HG03108 (cell line): ENCODE measurements around the gene CORIN.
A peak's percentile ranks its signal among the peaks of the same experiment; 100 is the strongest.
"Not testable (repeated sequence)": the region's sequence is repeated elsewhere in the genome, so short reads cannot be mapped to it uniquely, and the experiment has no call there.

Experiments used
- ATAC-seq: cut with Tn5 transposase; IDR thresholded peaks from one replicate; pipeline ENCODE4 v1.9.1; 2021; ENCODE audit warnings: moderate library complexity; ENCODE audit not compliant: unreplicated experiment

CORIN gene

GRCh38 chr4:47695260-47695659, 142.6 kb downstream of the CORIN start:
- no peak for ATAC-seq

- no peak for ATAC-seq
These were observed 143.5 kb downstream of the CORIN start for GRCh38 chr4:47694322-47694721.

- no peak for ATAC-seq
These were observed 145.2 kb downstream of the CORIN start for GRCh38 chr4:47692691-47693090.

- not testable (repeated sequence) for ATAC-seq
These were observed 146.0 kb downstream of the CORIN start for GRCh38 chr4:47691757-47692383.

- no peak for ATAC-seq
These were observed 147.3 kb downstream of the CORIN start for GRCh38 chr4:47690611-47691010.

- peak; percentile 67 for ATAC-seq
These were observed 151.5 kb downstream of the CORIN start for GRCh38 chr4:47686294-47686872.

- ATAC-seq: no peak
These were observed 162.1 kb downstream of the CORIN start for GRCh38 chr4:47675806-47676205.

GRCh38 chr4:47674144-47674543, 163.7 kb downstream of the CORIN start:
- ATAC-seq: no peak

- no peak for ATAC-seq
These were observed 165.2 kb downstream of the CORIN start for GRCh38 chr4:47672696-47673095.

- no peak for ATAC-seq
These were observed 167.9 kb downstream of the CORIN start for GRCh38 chr4:47669946-47670345.

GRCh38 chr4:47668810-47669408, 169.0 kb downstream of the CORIN start:
- no peak for ATAC-seq

- ATAC-seq: no peak
These were observed 169.6 kb downstream of the CORIN start for GRCh38 chr4:47668256-47668655.

- ATAC-seq: no peak
These were observed 170.3 kb downstream of the CORIN start for GRCh38 chr4:47667552-47667951.

GRCh38 chr4:47664051-47664826, 173.6 kb downstream of the CORIN start:
- ATAC-seq: no peak

- no peak for ATAC-seq
These were observed 174.9 kb downstream of the CORIN start for GRCh38 chr4:47662975-47663374.

- no peak for ATAC-seq
These were observed 176.1 kb downstream of the CORIN start for GRCh38 chr4:47661741-47662140.

GRCh38 chr4:47659342-47659741, 178.5 kb downstream of the CORIN start:
- ATAC-seq: no peak

GRCh38 chr4:47654972-47655693, 182.7 kb downstream of the CORIN start:
- ATAC-seq: no peak

GRCh38 chr4:47652092-47652491, 185.8 kb downstream of the CORIN start:
- no peak for ATAC-seq

GRCh38 chr4:47651231-47651630, 186.6 kb downstream of the CORIN start:
- no peak for ATAC-seq

- no peak for ATAC-seq
These were observed 187.2 kb downstream of the CORIN start for GRCh38 chr4:47650584-47651130.
